Peyer's patch (tissue), 4 donors: ENCODE data around the gene BACH1.
"Not testable (repeated sequence)": the region's sequence is repeated elsewhere in the genome, so short reads cannot be mapped to it uniquely, and the experiment has no call there.

ENCODE experiments used
- POLR2A ChIP-seq, 2 donors: fragments of 450-650 bp; IDR thresholded peaks; one replicate each; pipeline ENCODE4 v1.5.1; 2017; ENCODE audit warnings: antibody characterized with exemption in 2 of 2, mild to moderate bottlenecking in 2 of 2, moderate library complexity in 2 of 2
- TF ChIP-seq, protein P1 (sequence below), 6 experiments: fragments of 450-650 bp in 4 of 6; fragments of 200-600 bp in 2 of 6; sonication (generic) in 1 of 6; IDR thresholded peaks; one replicate each; pipeline ENCODE4 v1.5.1; 2017 to 2019; ENCODE audit warnings: antibody characterized with exemption in 6 of 6, mild to moderate bottlenecking in 3 of 6, moderate library complexity in 1 of 6

DNA sequence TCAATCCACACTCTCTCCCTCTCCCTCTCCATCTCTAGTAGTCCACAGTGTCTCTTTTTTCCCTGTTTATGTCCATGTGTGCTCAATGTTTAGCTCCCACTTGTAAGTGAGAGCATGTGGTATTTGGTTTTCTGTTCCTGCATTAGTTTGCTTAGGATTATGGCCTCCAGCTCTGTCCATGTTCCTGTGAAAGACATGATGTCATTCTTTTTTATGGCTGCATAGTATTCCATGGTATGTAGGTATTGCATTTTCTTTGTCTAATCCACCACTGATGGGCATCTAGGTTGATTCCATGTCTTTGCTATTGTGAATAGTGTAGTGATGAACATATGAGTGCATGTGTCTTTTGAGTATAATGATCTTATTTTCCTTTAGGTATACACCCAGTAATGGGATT is 49.4 kb upstream of the BACH1 start:
- TF ChIP-seq, protein P1, sequence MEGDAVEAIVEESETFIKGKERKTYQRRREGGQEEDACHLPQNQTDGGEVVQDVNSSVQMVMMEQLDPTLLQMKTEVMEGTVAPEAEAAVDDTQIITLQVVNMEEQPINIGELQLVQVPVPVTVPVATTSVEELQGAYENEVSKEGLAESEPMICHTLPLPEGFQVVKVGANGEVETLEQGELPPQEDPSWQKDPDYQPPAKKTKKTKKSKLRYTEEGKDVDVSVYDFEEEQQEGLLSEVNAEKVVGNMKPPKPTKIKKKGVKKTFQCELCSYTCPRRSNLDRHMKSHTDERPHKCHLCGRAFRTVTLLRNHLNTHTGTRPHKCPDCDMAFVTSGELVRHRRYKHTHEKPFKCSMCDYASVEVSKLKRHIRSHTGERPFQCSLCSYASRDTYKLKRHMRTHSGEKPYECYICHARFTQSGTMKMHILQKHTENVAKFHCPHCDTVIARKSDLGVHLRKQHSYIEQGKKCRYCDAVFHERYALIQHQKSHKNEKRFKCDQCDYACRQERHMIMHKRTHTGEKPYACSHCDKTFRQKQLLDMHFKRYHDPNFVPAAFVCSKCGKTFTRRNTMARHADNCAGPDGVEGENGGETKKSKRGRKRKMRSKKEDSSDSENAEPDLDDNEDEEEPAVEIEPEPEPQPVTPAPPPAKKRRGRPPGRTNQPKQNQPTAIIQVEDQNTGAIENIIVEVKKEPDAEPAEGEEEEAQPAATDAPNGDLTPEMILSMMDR (IDR thresholded peaks at IDR 0.05) = not testable (repeated sequence)
- not testable (repeated sequence) for TF ChIP-seq POLR2A (IDR thresholded peaks at IDR 0.05)
